K562 (cell line): ENCODE data around the gene RPS19. TPM values are rescaled to one million over a fixed set of nuclear protein-coding genes. Genes with fewer than 3 reads are reported as not detected.

Experiments
- ATAC-seq: fragments of 200-7000 bp; cut with Tn5 transposase; 3 replicates; pipeline ENCODE4 v1.9.1; 2020; ENCODE audit warnings: moderate library complexity
- BruUV-seq: library from RNA; stranded (reverse); fragments of 400-500 nt; replicated peaks from 2 replicates; lab custom pipeline; 2021; lab: Mats Ljungman, UMichigan
- CTCF ChIA-PET: fragments of 300-600 bp; formaldehyde crosslinking; extraction: SDS; loops from one replicate; lab custom pipeline; 2021; ENCODE audit warnings: low intra/inter-chr PET ratio; lab: Yijun Ruan, JAX
- POLR2A ChIA-PET: fragments of 300-600, 350-650 bp; sonication (Branson Sonifier 250); formaldehyde crosslinking; extraction: SDS; loops from one replicate; lab custom pipeline; 2021; ENCODE audit warnings: antibody characterized with exemption, inconsistent platforms; lab: Yijun Ruan, JAX
- DNase-seq, 4 experiments: peaks; one replicate each; pipeline versions ENCODE4 v3.0.0 to v3.0.0-alpha.2; 2011 to 2018; ENCODE audit warnings: low spot score in 3 of 4, mixed read lengths in 3 of 4; ENCODE audit errors: extremely low read depth in 1 of 4
- FAIRE-seq: peaks from 2 replicates; lab custom pipeline; 2011; peaks lifted over from hg19 to GRCh38; lab: Jason Lieb, UNC
- H2AFZ ChIP-seq: 2 replicates; pipeline ENCODE4 v1.6.0; 2011; ENCODE audit warnings: low read depth, low read length, control low read depth, inconsistent platforms
- H3K27ac ChIP-seq: fragments of 200-600 bp; 3 replicates; pipeline ENCODE4 v1.8.0; 2011; ENCODE audit warnings: low read depth, mild to moderate bottlenecking, control low read depth, inconsistent platforms, low read length, moderate library complexity, mixed read lengths; ENCODE audit errors: extremely low read depth
- H3K27me3 ChIP-seq, 2 experiments: fragments of 300-600 bp in 1 of 2; 2 replicates in 1 of 2; 3 replicates in 1 of 2; pipeline versions ENCODE4 v1.6.0 to v1.8.0; 2011; ENCODE audit warnings: inconsistent platforms in 2 of 2, low read length in 2 of 2, mild to moderate bottlenecking in 1 of 2, mixed read lengths in 1 of 2, moderate library complexity in 1 of 2; ENCODE audit not compliant: control insufficient read depth in 2 of 2, insufficient read depth in 2 of 2
- H3K36me3 ChIP-seq: fragments of 300-600 bp; 3 replicates; pipeline ENCODE4 v1.8.0; 2011; ENCODE audit warnings: mild to moderate bottlenecking, low read length, inconsistent platforms; ENCODE audit not compliant: control insufficient read depth, insufficient read depth
- H3K4me1 ChIP-seq, 2 experiments: fragments of 200-600 bp in 1 of 2; replicated peaks in 1 of 2; 2 replicates in 1 of 2; 3 replicates in 1 of 2; pipeline versions ENCODE4 v1.5.1 to v1.8.0; 2011; ENCODE audit warnings: inconsistent platforms in 2 of 2, low read length in 2 of 2, mild to moderate bottlenecking in 1 of 2, mixed read lengths in 1 of 2, moderate library complexity in 1 of 2; ENCODE audit not compliant: control insufficient read depth in 2 of 2, insufficient read depth in 2 of 2
- H3K4me2 ChIP-seq: 2 replicates; pipeline ENCODE4 v1.6.1; 2011; ENCODE audit warnings: low read length, control low read depth, inconsistent platforms, mixed read lengths; ENCODE audit not compliant: insufficient read depth
- H3K4me3 ChIP-seq: fragments of 200-600 bp; sonication (generic), shearing (Covaris generic); 2 replicates; pipeline ENCODE4 v1.5.1; 2016; ENCODE audit warnings: control low read depth, inconsistent platforms
- H3K79me2 ChIP-seq: fragments of 200-600 bp; 3 replicates; pipeline ENCODE4 v1.8.0; 2011; ENCODE audit warnings: low read length, inconsistent platforms; ENCODE audit not compliant: control insufficient read depth, insufficient read depth
- H3K9ac ChIP-seq, 2 experiments: 2 replicates each; pipeline versions ENCODE4 v1.6.0 to v1.6.1; 2011; ENCODE audit warnings: low read depth in 2 of 2, low read length in 2 of 2, control low read depth in 1 of 2, inconsistent platforms in 1 of 2, mild to moderate bottlenecking in 1 of 2, mixed read lengths in 1 of 2; ENCODE audit not compliant: insufficient read depth in 1 of 2
- H3K9me1 ChIP-seq: one replicate; pipeline ENCODE4 v1.6.0; 2011; ENCODE audit warnings: inconsistent platforms, mild to moderate bottlenecking, low read length, moderate library complexity; ENCODE audit not compliant: control insufficient read depth, insufficient read depth
- H3K9me3 ChIP-seq: replicated peaks from 2 replicates; pipeline ENCODE4 v1.5.1; 2011; ENCODE audit warnings: low read depth, low read length, inconsistent platforms; ENCODE audit not compliant: control insufficient read depth, insufficient read depth
- H4K20me1 ChIP-seq: replicated peaks from 2 replicates; pipeline ENCODE4 v1.6.1; 2011; ENCODE audit warnings: low read length, inconsistent platforms, mixed read lengths; ENCODE audit not compliant: control insufficient read depth, insufficient read depth
- CHCHD3 ChIP-seq: fragments of 250-450 bp; sonication (Bioruptor Pico); IDR thresholded peaks from 2 replicates; pipeline ENCODE4 v2.1.2; 2022; ENCODE audit warnings: mild to moderate bottlenecking
- CREM ChIP-seq: IDR thresholded peaks from 2 replicates; pipeline ENCODE4 v1.6.1; 2014; ENCODE audit warnings: antibody characterized with exemption, low read depth
- HEY1 ChIP-seq: fragments of 250-450 bp; sonication (Bioruptor Pico); IDR thresholded peaks from 2 replicates; pipeline ENCODE4 v1.5.0; 2020; ENCODE audit warnings: mild to moderate bottlenecking, moderate library complexity, borderline replicate concordance
- MAFG ChIP-seq: fragments of 450-650 bp; conservative IDR thresholded peaks from 2 replicates; pipeline ENCODE4 v1.6.1; 2016; ENCODE audit warnings: missing genetic modification characterization, missing compliant biosample characterization
- POLR2AphosphoS2 ChIP-seq: IDR thresholded peaks from 2 replicates; pipeline ENCODE4 v1.6.1; 2012; ENCODE audit warnings: low read length, improper control_type of control experiment
- RBM25 ChIP-seq: fragments of 200-400 bp; formaldehyde crosslinking; IDR thresholded peaks from 2 replicates; pipeline ENCODE4 v1.6.1; 2018; ENCODE audit warnings: low read length, low read depth, moderate library complexity; ENCODE audit not compliant: severe bottlenecking
- RFX5 ChIP-seq: IDR thresholded peaks from 2 replicates; pipeline ENCODE4 v1.6.1; 2011; ENCODE audit warnings: low read depth, mild to moderate bottlenecking, improper control_type of control experiment, low read length
- STAT5B ChIP-seq: fragments of 250-450 bp; sonication (Bioruptor Pico); IDR thresholded peaks from 2 replicates; pipeline ENCODE4 v1.8.0; 2021; ENCODE audit warnings: mild to moderate bottlenecking, inconsistent platforms
- XRCC5 ChIP-seq: fragments of 200-400 bp; formaldehyde crosslinking; IDR thresholded peaks from 2 replicates; pipeline ENCODE4 v1.6.1; 2017; ENCODE audit warnings: low read depth, mild to moderate bottlenecking, low read length
- ZNF124 ChIP-seq: sonication (generic); formaldehyde crosslinking; IDR thresholded peaks from 2 replicates; pipeline ENCODE4 v1.8.1; 2022; ENCODE audit warnings: missing genetic modification reagents
- ZNF217 ChIP-seq: sonication (generic); formaldehyde crosslinking; IDR thresholded peaks from 2 replicates; pipeline ENCODE4 v1.8.0; 2022; ENCODE audit warnings: mild to moderate bottlenecking, missing genetic modification reagents
- ZSCAN32 ChIP-seq: fragments of 450-650 bp; formaldehyde crosslinking; IDR thresholded peaks from 2 replicates; pipeline ENCODE4 v1.4.0; 2020; ENCODE audit warnings: mild to moderate bottlenecking, moderate library complexity
- WGBS: fragments of 100-300 bp; shearing (Covaris generic); methylation state at CpG from one replicate; pipeline ENCODE4 v1.1.6; 2016; ENCODE audit warnings: low coverage, mixed read lengths; ENCODE audit not compliant: insufficient coverage; ENCODE audit errors: missing lambda C conversion rate; 5-methylcytosine and 5-hydroxymethylcytosine counted together
- in situ Hi-C: fragments of 300-500 bp; cut with MboI; formaldehyde crosslinking; loops from 4 replicates; pipeline ENCODE4 v1.15.0; 2018; ENCODE audit warnings: inconsistent platforms, mixed read lengths
- intact Hi-C: fragments of 100-400 bp; cut with micrococcal nuclease; formaldehyde crosslinking; loops from 2 replicates; pipeline ENCODE4 v1.14.2; 2022
- polyA plus RNA-seq, 8 experiments: library from polyadenylated mRNA; depleted of rRNA in 4 of 8; stranded (reverse) in 5 of 8; unstranded in 3 of 8; fragments of >200 nt; fragmentation: Nextera tagmentation in 2 of 8; fragmentation: Illumina TruSeq in 1 of 8; extraction: Ambion mirVana in 2 of 8; extraction: Trizol in 1 of 8; gene quantifications; 2 replicates each; pipeline versions ENCODE4 v1.2.1 to v1.2.3, GENCODE V29; 2011 to 2014; ENCODE audit warnings: inconsistent platforms in 1 of 8, missing spikeins in 1 of 8
- total RNA-seq, 7 experiments: library from RNA; depleted of rRNA in 6 of 7; stranded (reverse); fragments of >200 nt in 6 of 7; fragmentation: Illumina TruSeq in 2 of 7; extraction: Trizol in 2 of 7; gene quantifications; 2 replicates each; pipeline versions ENCODE4 v1.2.1 to v1.2.3, GENCODE V29; 2011 to 2021; ENCODE audit warnings: low replicate concordance in 1 of 7
- TF ChIP-seq, protein P1 (sequence below): fragments of 450-650 bp; IDR thresholded peaks from 2 replicates; pipeline ENCODE4 v1.6.1; 2016; ENCODE audit warnings: antibody characterized with exemption
- TF ChIP-seq, protein P2 (sequence below): fragments of 250-450 bp; sonication (Bioruptor Pico); IDR thresholded peaks from 2 replicates; pipeline ENCODE4 v1.4.0; 2020; ENCODE audit warnings: mild to moderate bottlenecking, moderate library complexity
- TF ChIP-seq, protein P3 (sequence below), 2 experiments: fragments of 450-650 bp in 1 of 2; IDR thresholded peaks; 2 replicates each; pipeline ENCODE4 v1.6.1; 2011 to 2017; ENCODE audit warnings: low read depth in 2 of 2, antibody characterized with exemption in 1 of 2, borderline replicate concordance in 1 of 2, low read length in 1 of 2, mild to moderate bottlenecking in 1 of 2, mixed read lengths in 1 of 2; ENCODE audit not compliant: control insufficient read depth in 1 of 2
- TF ChIP-seq, protein P4 (sequence below): sonication (generic); formaldehyde crosslinking; IDR thresholded peaks from 2 replicates; pipeline ENCODE4 v1.8.0; 2022; ENCODE audit warnings: mild to moderate bottlenecking, missing genetic modification reagents

The RPS19 gene
- total and polyA plus RNA-seq, 9 of the 15 experiments (the other 6 are each of a cell fraction or from before 2014, with no cell fraction given) = 1,964 to 3,408 (median 2,747) TPM

DNA sequence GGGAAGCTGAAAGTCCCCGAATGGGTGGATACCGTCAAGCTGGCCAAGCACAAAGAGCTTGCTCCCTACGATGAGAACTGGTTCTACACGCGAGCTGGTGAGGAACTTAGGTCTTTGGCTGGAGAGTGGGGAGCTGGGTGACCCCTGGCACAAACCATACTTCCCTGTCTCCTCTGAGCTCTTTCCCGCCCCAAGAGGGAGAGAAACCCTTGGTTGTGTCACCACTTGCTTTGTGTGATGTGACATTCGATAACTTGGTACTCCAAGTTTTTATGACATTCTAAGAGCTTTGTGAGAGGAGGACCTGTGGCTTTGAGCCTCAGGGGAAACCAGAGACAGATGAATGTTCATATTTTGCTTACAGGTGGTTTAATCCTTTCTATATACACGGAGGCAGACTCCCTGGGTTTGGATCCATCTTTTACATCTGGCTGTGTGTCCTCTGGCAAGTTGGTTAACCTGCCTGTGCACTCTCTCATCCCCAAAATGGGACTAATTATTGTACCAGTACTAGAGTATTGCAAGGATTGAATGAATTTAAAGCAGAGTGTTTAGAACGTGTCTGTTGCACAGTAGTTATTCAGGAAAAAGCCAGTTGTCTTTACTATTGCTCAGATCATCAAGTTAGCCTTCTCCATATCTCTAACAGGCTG, 1.2 kb downstream of the RPS19 start:
- ATAC-seq (no peak), FAIRE-seq (peak; percentile 51), DNase-seq (peak in 1 of 4 experiments; percentile 35)
- Histone ChIP-seq H3K27me3 (no peaks in the 10 kb centered on the region), H3K4me2 (peak overlapping the region; percentile 95), H3K79me2 (peaks cover 61% of the 10 kb centered on the region), H3K4me1 (peaks cover 27 to 30% of the 10 kb centered on the region in 2 experiments), H3K9me1 (peaks cover 8% of the 10 kb centered on the region), H3K4me3 (peak overlapping the region; percentile 93), H3K9me3 (no peaks in the 10 kb centered on the region), H3K27ac (peak overlapping the region; percentile 99), H3K9ac (peak overlapping the region; percentile 97 to 100), H2AFZ (no peak overlapping the region), H4K20me1 (peaks cover 34% of the 10 kb centered on the region), H3K36me3 (peaks cover 55% of the 10 kb centered on the region)
- TSS peak; percentile 45 for BruUV-seq
- WGBS = 0% methylated on average over 8 of the region's 9 CpGs
- ChIA-PET CTCF (no interaction called here), POLR2A (interaction anchor here (0.7 to 3.1 kb wide), 10 partner anchors 9 to 170 kb away, joined by 3 to 54 read pairs (median 9); partner anchors contain the start of gene RABAC1)
- intact Hi-C loops (loop anchor here (2.0 kb wide), 1 partner anchor 18 kb away; no protein-coding TSS in a partner anchor), in situ Hi-C loops (no loop called here)
- TF ChIP-seq STAT5B (no peak), XRCC5 (0 out of 2 replicates have a peak, but pooled peaks have one; percentile 45), ZSCAN32 (CRISPR knock-in tag) (no peak), RFX5 (no peak), HEY1 (CRISPR knock-in tag) (no peak), MAFG (no peak), POLR2AphosphoS2 (0 out of 2 replicates have a peak, but pooled peaks have one; percentile 35), ZNF217 (CRISPR knock-in tag) (no peak), RBM25 (peak; percentile 71), CREM (no peak), ZNF124 (CRISPR knock-in tag) (no peak), CHCHD3 (CRISPR knock-in tag) (no peak)
- TF ChIP-seq, protein P1, sequence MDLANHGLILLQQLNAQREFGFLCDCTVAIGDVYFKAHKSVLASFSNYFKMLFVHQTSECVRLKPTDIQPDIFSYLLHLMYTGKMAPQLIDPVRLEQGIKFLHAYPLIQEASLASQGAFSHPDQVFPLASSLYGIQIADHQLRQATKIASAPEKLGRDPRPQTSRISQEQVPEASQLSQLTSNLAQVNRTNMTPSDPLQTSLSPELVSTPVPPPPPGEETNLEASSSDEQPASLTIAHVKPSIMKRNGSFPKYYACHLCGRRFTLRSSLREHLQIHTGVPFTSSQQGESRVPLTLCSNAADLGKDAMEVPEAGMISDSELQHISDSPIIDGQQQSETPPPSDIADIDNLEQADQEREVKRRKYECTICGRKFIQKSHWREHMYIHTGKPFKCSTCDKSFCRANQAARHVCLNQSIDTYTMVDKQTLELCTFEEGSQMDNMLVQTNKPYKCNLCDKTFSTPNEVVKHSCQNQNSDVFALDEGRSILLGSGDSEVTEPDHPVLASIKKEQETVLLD = no peak
- TF ChIP-seq, protein P2, sequence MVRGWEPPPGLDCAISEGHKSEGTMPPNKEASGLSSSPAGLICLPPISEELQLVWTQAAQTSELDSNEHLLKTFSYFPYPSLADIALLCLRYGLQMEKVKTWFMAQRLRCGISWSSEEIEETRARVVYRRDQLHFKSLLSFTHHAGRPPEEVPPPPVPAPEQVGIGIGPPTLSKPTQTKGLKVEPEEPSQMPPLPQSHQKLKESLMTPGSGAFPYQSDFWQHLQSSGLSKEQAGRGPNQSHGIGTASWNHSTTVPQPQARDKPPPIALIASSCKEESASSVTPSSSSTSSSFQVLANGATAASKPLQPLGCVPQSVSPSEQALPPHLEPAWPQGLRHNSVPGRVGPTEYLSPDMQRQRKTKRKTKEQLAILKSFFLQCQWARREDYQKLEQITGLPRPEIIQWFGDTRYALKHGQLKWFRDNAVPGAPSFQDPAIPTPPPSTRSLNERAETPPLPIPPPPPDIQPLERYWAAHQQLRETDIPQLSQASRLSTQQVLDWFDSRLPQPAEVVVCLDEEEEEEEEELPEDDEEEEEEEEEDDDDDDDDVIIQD = no peak
- TF ChIP-seq, protein P3, sequence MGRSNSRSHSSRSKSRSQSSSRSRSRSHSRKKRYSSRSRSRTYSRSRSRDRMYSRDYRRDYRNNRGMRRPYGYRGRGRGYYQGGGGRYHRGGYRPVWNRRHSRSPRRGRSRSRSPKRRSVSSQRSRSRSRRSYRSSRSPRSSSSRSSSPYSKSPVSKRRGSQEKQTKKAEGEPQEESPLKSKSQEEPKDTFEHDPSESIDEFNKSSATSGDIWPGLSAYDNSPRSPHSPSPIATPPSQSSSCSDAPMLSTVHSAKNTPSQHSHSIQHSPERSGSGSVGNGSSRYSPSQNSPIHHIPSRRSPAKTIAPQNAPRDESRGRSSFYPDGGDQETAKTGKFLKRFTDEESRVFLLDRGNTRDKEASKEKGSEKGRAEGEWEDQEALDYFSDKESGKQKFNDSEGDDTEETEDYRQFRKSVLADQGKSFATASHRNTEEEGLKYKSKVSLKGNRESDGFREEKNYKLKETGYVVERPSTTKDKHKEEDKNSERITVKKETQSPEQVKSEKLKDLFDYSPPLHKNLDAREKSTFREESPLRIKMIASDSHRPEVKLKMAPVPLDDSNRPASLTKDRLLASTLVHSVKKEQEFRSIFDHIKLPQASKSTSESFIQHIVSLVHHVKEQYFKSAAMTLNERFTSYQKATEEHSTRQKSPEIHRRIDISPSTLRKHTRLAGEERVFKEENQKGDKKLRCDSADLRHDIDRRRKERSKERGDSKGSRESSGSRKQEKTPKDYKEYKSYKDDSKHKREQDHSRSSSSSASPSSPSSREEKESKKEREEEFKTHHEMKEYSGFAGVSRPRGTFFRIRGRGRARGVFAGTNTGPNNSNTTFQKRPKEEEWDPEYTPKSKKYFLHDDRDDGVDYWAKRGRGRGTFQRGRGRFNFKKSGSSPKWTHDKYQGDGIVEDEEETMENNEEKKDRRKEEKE (IDR thresholded peaks at IDR 0.05; ENCODE audit: borderline replicate concordance in 1 of 2, control insufficient read depth in 1 of 2, low read depth in 2 of 2, low read length in 1 of 2) = no peak
- TF ChIP-seq, protein P4, sequence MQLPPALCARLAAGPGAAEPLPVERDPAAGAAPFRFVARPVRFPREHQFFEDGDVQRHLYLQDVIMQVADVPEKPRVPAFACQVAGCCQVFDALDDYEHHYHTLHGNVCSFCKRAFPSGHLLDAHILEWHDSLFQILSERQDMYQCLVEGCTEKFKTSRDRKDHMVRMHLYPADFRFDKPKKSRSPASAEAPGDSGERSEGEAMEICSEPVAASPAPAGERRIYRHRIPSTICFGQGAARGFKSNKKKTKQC (CRISPR knock-in tag) = no peak
